Large intestine (tissue), 3 donors: ENCODE measurements around the gene FZD7. TPM values are rescaled to one million over a fixed set of nuclear protein-coding genes. Genes with fewer than 3 reads are reported as not detected.

Experiments
- DNase-seq, 2 donors: peaks; one replicate each; pipeline versions ENCODE4 v3.0.0 to v3.0.0-alpha.2; 2013
- H3K27ac ChIP-seq: one replicate; pipeline ENCODE4 v1.5.1; 2013; ENCODE audit warnings: low read length
- H3K27me3 ChIP-seq: 2 replicates; pipeline ENCODE4 v1.6.1; 2013; ENCODE audit warnings: low read length; ENCODE audit not compliant: control insufficient read depth, insufficient read depth
- H3K36me3 ChIP-seq: 2 replicates; pipeline ENCODE4 v1.6.1; 2013; ENCODE audit warnings: low read length; ENCODE audit not compliant: control insufficient read depth, insufficient read depth
- H3K4me1 ChIP-seq: one replicate; pipeline ENCODE4 v1.6.1; 2013; ENCODE audit warnings: low read length; ENCODE audit not compliant: control insufficient read depth, insufficient read depth
- H3K4me3 ChIP-seq: one replicate; pipeline ENCODE4 v1.5.1; 2013; ENCODE audit warnings: low read length
- H3K9me3 ChIP-seq: one replicate; pipeline ENCODE4 v1.6.1; 2013; ENCODE audit warnings: mild to moderate bottlenecking, low read depth, low read length, moderate library complexity; ENCODE audit not compliant: control insufficient read depth
- WGBS: methylation state at CpG from one replicate; pipeline ENCODE4 v1.1.5; 2013; ENCODE audit warnings: low lambda C conversion rate; ENCODE audit not compliant: insufficient coverage; 5-methylcytosine and 5-hydroxymethylcytosine counted together
- polyA plus RNA-seq: library from polyadenylated mRNA; unstranded; fragments of 120-200 nt; gene quantifications from one replicate; pipeline ENCODE4 v1.2.1, GENCODE V29; 2013

The FZD7 gene
- polyA plus RNA-seq, 1 donor, result 24.1 TPM

GRCh38 chr2:202009019-202009481 is 24.6 kb upstream of the FZD7 start:
- no peaks in the 10 kb centered on the region for H3K36me3 ChIP-seq
- H3K9me3 ChIP-seq, result no peaks in the 10 kb centered on the region
- no CpG with 5 or more reads among the region's 5 CpGs for WGBS
- DNase-seq, result no peak
- no peak overlapping the region for H3K27ac ChIP-seq
- H3K4me3 ChIP-seq, result no peak overlapping the region
- H3K27me3 ChIP-seq, result no peaks in the 10 kb centered on the region
- H3K4me1 ChIP-seq, result no peaks in the 10 kb centered on the region

GRCh38 chr2:202009581-202009980 is 24.1 kb upstream of the FZD7 start:
- H3K27ac ChIP-seq, result no peak overlapping the region
- H3K36me3 ChIP-seq, result no peaks in the 10 kb centered on the region
- H3K4me3 ChIP-seq, result no peak overlapping the region
- WGBS, result 100% methylated on average over 2 of the region's 7 CpGs
- H3K4me1 ChIP-seq, result peaks cover 3% of the 10 kb centered on the region
- no peak for DNase-seq
- no peaks in the 10 kb centered on the region for H3K9me3 ChIP-seq
- H3K27me3 ChIP-seq, result no peaks in the 10 kb centered on the region

GRCh38 chr2:202014318-202014717 is 19.3 kb upstream of the FZD7 start:
- no CpG with 5 or more reads among the region's 6 CpGs for WGBS
- H3K27ac ChIP-seq, result peak overlapping the region; percentile 36
- no peaks in the 10 kb centered on the region for H3K9me3 ChIP-seq
- H3K4me3 ChIP-seq, result no peak overlapping the region
- H3K4me1 ChIP-seq, result peaks cover 11% of the 10 kb centered on the region
- H3K27me3 ChIP-seq, result no peaks in the 10 kb centered on the region
- no peaks in the 10 kb centered on the region for H3K36me3 ChIP-seq
- DNase-seq, result peak; percentile 79 to 85

GRCh38 chr2:202014759-202015211 is 18.9 kb upstream of the FZD7 start:
- no peak for DNase-seq
- H3K27ac ChIP-seq, result peak overlapping the region; percentile 36
- peaks cover 11% of the 10 kb centered on the region for H3K4me1 ChIP-seq
- no peak overlapping the region for H3K4me3 ChIP-seq
- H3K36me3 ChIP-seq, result no peaks in the 10 kb centered on the region
- H3K27me3 ChIP-seq, result no peaks in the 10 kb centered on the region
- WGBS, result no CpG with 5 or more reads among the region's 9 CpGs
- H3K9me3 ChIP-seq, result no peaks in the 10 kb centered on the region

GRCh38 chr2:202015471-202015870 is 18.2 kb upstream of the FZD7 start:
- Histone ChIP-seq H3K4me3 (no peak overlapping the region), H3K4me1 (peaks cover 11% of the 10 kb centered on the region), H3K9me3 (no peaks in the 10 kb centered on the region), H3K27ac (no peak overlapping the region), H3K27me3 (no peaks in the 10 kb centered on the region), H3K36me3 (no peaks in the 10 kb centered on the region)
- WGBS, result no CpG with 5 or more reads among the region's 3 CpGs
- DNase-seq, result no peak

GRCh38 chr2:202016579-202017227 is 17.0 kb upstream of the FZD7 start:
- Histone ChIP-seq H3K4me1 (peaks cover 11% of the 10 kb centered on the region), H3K4me3 (no peak overlapping the region), H3K27me3 (no peaks in the 10 kb centered on the region), H3K36me3 (no peaks in the 10 kb centered on the region), H3K9me3 (no peaks in the 10 kb centered on the region), H3K27ac (no peak overlapping the region)
- no peak for DNase-seq
- no CpG with 5 or more reads among the region's 5 CpGs for WGBS

GRCh38 chr2:202017940-202018339 is 15.7 kb upstream of the FZD7 start:
- Histone ChIP-seq H3K9me3 (no peaks in the 10 kb centered on the region), H3K27me3 (no peaks in the 10 kb centered on the region), H3K4me3 (no peak overlapping the region), H3K27ac (no peak overlapping the region), H3K4me1 (peaks cover 11% of the 10 kb centered on the region), H3K36me3 (no peaks in the 10 kb centered on the region)
- DNase-seq, result no peak

- peak in 1 of 2 donors; percentile 19 for DNase-seq
- Histone ChIP-seq H3K9me3 (no peaks in the 10 kb centered on the region), H3K27ac (no peak overlapping the region), H3K36me3 (no peaks in the 10 kb centered on the region), H3K4me1 (peaks cover 11% of the 10 kb centered on the region), H3K27me3 (no peaks in the 10 kb centered on the region), H3K4me3 (no peak overlapping the region)
- WGBS, result 20% methylated on average over 1 of the region's 2 CpGs
Measured at GRCh38 chr2:202018950-202019349, 14.7 kb upstream of the FZD7 start.

- no peak overlapping the region for H3K4me3 ChIP-seq
- no peaks in the 10 kb centered on the region for H3K36me3 ChIP-seq
- 77% methylated on average over 4 of the region's 8 CpGs for WGBS
- H3K9me3 ChIP-seq, result no peaks in the 10 kb centered on the region
- peaks cover 6% of the 10 kb centered on the region for H3K4me1 ChIP-seq
- no peak for DNase-seq
- H3K27me3 ChIP-seq, result no peaks in the 10 kb centered on the region
- no peak overlapping the region for H3K27ac ChIP-seq
Measured at GRCh38 chr2:202019689-202020450, 13.8 kb upstream of the FZD7 start.

- no peak overlapping the region for H3K27ac ChIP-seq
- no peaks in the 10 kb centered on the region for H3K27me3 ChIP-seq
- DNase-seq, result no peak
- WGBS, result 84% methylated on average over 6 of the region's 8 CpGs
- no peak overlapping the region for H3K4me3 ChIP-seq
- H3K4me1 ChIP-seq, result no peaks in the 10 kb centered on the region
- H3K36me3 ChIP-seq, result no peaks in the 10 kb centered on the region
- no peaks in the 10 kb centered on the region for H3K9me3 ChIP-seq
Measured at GRCh38 chr2:202022755-202023154, 10.9 kb upstream of the FZD7 start.
